Hematopoietic multipotent progenitor cell (in vitro differentiated cells): ENCODE measurements around the gene GBX1. TPM values are rescaled to one million over a fixed set of nuclear protein-coding genes. Genes with fewer than 3 reads are reported as not detected.

Source experiments
- DNase-seq, 3 donors: peaks; one replicate each; pipeline ENCODE4 v3.0.0-alpha.2; 2011 to 2015; ENCODE audit warnings: low read depth in 2 of 3, low spot score in 2 of 3
- total RNA-seq: library from RNA; depleted of rRNA; stranded (reverse); fragments of >200 nt; gene quantifications from one replicate; pipeline ENCODE4 v1.2.3, GENCODE V29; 2012

GBX1 gene
- total RNA-seq, 1 donor: not detected

DNA sequence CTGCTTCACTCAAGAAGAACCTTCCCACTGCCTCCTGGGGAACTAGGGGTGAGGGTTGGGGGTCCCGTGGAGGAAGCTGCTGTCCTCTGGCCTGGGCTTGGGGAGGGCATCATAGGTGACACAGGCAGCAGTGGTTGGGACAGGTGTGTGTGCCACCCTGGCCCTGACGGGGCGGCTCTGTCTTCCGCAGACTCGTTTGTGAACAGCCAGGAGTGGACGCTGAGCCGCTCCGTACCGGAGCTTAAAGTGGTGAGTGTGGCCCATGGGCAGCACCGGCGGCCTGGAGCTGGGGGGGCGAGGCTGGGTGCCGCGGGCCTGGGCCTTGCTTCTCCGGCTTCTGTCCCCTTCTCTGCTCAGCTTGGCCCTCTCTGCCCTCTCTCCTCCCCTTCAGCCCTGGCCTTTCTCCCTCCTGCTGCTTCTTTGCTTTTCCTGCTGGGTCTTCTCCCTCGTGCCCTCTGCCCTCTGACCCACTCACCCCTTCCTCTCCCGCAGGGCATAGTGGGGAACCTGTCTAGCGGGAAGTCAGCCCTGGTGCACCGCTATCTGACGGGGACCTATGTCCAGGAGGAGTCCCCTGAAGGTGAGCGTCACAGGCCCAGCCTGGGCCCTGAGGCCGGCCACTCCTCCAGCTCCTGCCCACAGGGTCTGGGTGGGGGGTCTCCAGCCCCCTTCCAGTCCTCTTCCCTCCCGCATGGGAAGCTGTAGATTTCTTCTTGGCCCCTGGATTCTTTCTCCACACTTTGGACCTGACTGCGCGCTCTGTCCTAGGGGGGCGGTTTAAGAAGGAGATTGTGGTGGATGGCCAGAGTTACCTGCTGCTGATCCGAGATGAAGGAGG is 50.7 kb downstream of the GBX1 start:
- no peak for DNase-seq

DNA sequence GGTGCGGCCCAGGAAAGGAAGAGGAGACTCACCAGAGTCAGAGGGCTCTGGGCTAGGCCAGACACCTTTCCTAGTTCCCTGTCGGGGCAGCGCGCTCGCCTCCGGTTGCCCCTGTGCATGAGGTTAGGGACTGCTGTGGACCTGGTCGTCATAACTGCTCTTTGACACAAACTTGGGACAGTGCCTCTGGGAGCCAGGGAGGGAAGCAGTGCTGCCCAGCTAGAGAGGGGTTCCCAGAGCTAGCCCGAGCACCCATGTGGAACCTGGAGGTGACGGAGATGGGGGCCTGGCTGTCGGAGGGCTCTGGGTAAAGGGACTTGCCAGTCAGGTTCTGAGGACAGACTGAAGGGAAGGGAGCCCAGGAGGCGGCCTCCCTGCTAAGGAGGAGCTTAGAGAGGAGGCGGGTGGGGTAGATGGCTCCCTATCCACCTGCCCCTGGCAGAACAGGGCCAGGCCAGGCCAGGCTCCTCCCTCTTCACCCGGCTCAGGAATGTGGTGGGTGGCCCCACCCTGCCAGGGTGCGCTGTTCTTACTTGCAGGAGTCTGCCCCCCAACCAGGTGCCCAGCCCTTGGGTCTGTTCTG is 51.6 kb downstream of the GBX1 start:
- no peak for DNase-seq

DNA sequence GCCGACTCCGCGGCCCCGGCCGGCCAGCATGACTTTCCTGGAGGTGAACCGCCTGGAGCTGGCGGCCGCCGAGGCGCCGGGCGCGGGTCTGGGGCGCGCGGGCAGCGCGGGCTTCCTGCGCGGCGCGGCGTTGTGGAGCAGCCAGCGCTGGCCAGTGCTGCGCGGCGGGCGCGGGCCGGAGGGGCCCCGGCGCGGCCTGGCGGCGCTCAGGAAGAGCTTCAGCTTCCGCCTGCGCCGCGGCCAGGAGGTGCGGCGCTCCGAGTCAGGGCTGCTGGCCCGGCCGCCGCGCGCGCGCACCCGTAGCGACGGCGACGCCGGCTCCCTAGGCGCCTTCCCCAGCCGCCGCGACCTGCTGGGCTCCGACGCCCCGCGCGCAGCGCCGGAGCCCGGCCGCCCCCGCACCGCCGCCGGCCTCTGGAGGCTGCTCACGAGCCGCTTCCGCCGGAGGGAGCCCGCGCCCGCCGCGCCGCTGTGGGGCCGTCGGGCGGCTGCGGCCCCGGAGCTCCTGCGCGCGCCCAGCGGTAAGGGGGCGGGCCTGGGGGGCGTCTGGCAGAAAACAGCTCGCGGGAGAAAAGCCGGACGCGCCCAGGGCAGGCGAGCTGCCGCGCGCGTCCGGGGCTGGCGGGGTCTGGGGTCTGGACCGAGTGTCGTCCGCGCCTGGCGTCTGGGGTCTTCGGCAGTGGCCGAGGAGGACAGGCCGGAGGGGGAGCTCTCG is 52.2 kb downstream of the GBX1 start:
- DNase-seq: peak in 2 of 3 donors; percentile 42 to 46

DNA sequence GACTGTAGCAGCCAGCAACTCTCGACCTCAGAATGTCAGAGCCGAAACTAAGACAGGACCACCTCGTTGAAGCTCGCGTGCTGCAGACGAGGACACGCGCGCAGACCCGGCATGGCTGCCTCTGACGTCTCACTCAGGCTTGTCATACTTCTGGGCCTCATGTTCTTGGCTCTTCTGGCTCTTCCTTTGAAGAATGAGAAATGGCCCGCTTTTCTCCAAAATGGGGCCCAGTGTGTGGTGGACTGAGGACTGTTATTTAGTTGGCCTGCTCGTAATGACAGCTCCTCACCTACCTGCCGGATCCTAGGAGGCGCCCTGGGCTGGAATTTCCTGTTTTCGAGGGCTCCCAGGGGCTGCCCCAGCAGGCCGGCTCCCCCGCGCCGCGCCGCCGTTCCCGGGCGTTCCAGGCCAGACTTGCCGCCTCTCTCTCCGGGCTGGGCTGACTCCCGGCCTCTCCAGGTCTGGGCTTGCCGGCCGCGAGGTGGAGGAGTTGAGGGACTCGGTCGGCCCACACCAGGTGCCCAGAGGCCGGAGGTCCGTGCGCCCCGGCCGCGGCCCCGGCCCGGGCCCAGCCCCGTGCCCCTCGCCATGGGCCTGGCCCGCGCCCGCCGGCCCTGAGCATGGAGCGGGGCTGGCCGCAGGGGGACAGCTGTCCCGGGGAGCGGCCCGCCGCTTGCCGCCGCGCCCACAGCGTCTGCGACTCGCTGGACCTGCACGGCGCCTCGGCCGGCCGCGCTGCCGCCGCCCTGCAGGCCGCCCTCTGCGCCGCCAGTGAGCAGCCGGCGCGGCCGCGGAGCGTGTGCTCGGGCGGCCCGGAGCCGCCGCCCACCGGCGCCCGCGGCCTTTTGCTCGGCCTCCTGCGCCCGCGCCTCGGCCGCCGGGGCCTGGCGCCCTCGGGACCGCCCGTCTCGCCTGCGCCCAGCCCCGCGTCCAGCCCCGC is 53.1 kb downstream of the GBX1 start:
- DNase-seq: no peak

GRCh38 chr7:151113344-151114150 is 53.9 kb downstream of the GBX1 start:
- no peak for DNase-seq

DNA sequence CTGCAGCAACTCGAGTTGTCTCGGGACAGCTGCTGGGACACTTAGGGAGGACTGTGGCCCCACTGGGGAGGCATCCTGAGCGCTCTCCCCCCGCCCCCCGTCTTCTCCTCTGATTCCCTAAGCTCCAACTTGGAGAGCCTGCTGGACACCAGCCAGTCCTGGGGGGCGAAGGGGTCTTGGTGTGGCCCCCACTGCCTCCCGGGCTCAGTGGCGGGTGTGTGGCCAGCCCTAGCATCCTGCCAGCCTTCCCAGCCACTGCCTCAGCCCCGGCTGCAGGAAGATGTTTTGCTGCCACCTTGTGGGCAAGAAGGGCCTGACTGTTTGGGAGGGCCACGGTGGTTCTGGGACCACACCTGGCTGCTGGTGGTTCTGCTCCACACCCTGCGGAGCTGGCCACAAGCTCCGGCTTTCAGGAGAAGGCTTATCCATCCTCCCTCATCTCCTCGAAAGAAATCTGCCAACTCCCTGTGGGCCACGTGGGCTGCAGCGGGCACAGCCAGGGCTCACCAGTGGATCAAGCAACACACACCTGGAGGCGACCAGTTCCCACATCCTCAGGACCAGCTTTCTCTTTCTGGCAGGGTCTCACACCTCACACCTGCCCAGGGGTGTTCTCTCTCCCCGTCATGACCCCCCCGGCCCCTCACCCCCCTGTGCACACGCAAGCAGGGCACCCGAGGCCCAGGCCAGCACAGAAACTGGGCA is 56.4 kb downstream of the GBX1 start:
- peak; percentile 41 to 79 (median 61) for DNase-seq

- no peak for DNase-seq
Measured at GRCh38 chr7:151110236-151110940, 57.1 kb downstream of the GBX1 start.

DNA sequence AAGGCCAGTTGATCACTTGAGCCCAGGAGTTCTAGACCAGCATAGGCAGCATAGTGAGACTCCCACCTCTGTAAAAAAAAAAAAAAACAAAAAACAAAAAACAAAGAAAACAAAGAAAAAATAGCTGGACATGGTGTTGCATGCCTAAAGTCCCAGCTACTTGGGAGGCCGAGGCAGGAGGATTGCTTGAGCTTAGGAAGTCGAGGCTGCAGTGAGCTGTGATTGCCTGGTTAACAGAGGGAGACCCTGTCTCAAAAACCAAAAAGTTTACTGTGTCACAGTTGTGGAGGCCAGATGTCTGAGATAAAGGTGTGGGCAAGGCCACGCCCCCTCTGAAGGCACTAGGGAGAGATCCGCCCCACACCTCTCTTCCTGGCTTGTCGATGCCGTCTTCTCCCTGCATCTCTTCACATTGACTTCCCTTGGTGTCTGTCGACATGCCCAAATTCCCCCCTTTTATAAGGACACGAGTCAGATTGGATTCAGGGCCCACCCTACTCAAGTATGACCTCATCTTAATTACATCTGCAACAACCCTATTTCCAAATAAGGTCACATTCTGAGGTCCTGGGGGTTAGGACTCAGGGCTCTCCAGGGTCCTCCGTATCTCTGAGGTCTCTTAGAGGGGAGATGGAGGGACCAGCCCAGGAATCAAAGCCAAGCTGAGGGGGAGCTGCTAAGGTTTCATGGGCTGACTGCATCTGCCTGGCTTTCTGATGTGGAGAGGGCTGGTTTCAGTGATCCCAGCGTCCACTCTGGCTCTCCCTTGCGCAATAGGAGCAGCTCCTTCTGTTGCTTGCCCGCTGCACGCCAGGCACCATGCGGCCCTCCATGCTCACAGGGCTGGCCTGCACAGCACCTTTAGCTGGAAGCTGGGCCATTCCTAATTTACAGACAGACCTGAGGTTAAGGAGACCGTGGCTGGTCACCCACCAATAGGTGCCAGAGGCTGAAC is 58.1 kb downstream of the GBX1 start:
- no peak for DNase-seq

GRCh38 chr7:151107882-151108281 is 59.6 kb downstream of the GBX1 start:
- DNase-seq: no peak

DNA sequence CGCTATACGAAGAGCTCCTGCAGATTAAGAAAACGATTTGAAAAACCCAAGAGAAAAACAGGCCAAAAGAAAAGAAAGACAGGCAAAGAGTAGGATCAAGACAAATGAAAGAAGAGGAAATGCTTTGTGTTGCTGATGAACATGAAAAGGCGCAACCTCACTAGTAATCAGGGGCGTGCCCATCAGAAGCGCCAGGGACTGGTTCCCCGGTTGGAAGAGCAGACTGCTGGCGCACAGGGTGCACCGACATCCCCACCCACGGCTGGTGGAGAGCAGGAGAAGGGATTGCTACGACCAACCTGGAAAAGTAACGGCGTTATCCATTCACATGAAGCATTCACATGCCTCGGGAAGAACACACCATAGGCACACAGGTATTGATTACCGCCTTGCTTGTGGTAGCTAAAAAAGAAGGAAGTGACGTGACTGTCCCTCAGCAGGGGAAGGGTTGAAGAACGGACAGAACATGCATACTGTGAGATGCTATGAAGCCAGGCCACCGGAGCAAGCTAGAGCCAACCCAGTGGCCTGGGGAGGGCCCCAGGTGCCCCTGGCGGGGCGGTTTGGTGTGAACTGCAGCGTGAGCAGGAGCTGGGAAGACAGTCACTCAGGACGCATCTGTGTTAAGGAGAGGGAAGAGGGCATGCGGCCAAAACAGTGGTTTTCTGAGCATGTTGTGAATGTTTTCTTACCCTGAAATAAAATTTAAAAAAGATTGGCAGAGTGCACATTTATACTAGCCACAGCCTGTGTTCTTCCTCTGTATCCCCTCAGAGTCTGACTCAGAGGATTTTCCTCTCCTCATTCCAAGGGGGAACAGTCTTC is 62.9 kb downstream of the GBX1 start:
- peak in 2 of 3 donors; percentile 52 to 73 for DNase-seq

DNA sequence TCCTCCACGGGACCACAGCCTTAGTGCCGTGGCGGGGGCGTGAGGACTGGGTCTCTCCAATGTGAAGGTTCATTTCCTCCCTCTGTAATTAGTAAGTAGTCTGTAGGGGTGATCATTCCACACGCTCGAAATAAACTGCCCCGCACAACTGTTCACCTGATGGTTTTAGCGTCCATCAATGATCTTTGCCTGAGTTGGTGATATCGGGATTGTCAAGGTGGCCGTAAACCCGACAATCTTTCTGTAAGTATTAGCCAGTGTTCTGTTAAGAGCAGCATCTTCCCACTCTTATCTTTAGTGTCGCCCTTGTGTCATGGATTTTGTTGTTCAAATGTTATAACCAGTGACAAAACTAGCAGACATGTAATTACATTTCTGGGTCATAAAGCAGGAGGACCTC is 63.5 kb downstream of the GBX1 start:
- DNase-seq: no peak

DNA sequence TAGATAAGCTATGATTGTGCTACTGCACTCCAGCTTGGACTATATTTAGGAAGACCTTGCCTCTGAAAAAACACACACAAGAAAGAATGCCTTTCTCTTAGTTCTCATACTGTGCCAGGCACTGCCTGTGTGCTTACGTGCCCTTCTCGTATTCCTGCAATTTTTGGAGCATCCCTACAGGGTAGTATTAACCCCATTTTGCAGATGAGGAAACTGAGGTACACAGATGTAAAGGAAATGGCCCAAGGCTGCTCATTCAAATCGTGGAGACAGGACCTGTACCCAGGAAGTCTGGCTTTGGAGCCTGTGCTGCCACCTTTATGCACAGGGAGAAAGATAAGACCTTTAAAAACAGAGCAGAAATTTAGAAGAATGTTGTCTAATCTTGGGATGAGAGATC is 64.5 kb downstream of the GBX1 start:
- DNase-seq: no peak

- DNase-seq: no peak
Measured at GRCh38 chr7:151101621-151102396, 65.7 kb downstream of the GBX1 start.

GRCh38 chr7:151100921-151101320 is 66.6 kb downstream of the GBX1 start:
- no peak for DNase-seq

- no peak for DNase-seq
Measured at GRCh38 chr7:151099486-151100211, 67.8 kb downstream of the GBX1 start.
